ENCODE data around the gene ZNF599. TPM values are rescaled to one million over a fixed set of nuclear protein-coding genes. Genes with fewer than 3 reads are reported as not detected.

ZNF599 gene
- total and polyA plus RNA-seq, 2 of the 13 experiments (the other 11 are each of a cell fraction or from before 2014, with no cell fraction given): 5.8 to 7.3 TPM

DNA sequence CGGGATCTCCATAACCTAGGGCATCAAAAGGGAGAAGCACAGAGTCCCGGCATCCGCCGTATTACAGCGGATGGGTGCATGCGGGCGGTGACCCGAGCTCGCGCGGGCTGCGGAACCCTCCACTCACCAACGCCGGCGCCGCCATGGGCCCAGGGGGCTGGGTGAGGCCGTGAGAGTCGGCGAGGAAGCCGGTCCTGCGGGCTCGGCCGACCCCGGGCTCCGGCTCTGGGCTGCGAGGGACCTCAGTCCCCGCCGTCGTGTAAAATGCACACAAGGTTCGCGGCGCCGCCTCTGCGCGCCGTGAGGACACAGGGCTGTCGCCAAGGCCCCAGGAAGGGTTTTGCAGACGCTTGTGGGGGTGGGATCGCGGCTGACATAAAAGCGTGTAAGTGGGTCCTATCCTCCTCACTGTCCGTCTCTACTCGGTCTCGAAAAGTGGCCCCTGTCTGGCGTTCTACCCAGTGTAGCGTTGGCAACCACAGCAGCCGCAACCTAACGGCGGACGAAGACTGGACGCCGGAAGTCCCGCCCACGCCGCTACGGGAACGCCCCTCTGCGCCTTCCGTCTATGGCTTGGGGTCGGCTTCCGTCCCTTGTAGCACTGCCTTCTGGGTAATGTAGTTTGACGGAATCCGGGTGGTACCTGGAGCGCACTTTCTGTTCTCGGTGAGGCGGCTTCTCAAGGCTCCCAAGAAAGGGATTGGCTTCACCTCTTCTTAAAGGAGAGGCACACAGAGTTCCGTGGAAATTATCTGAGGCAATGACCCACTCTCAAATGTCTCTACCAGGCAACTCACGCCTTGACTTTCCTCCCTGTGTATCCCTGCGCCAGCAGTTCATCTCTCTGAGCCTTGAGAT, at the start of gene ZNF599 (continued):
- TF ChIP-seq, protein P1, sequence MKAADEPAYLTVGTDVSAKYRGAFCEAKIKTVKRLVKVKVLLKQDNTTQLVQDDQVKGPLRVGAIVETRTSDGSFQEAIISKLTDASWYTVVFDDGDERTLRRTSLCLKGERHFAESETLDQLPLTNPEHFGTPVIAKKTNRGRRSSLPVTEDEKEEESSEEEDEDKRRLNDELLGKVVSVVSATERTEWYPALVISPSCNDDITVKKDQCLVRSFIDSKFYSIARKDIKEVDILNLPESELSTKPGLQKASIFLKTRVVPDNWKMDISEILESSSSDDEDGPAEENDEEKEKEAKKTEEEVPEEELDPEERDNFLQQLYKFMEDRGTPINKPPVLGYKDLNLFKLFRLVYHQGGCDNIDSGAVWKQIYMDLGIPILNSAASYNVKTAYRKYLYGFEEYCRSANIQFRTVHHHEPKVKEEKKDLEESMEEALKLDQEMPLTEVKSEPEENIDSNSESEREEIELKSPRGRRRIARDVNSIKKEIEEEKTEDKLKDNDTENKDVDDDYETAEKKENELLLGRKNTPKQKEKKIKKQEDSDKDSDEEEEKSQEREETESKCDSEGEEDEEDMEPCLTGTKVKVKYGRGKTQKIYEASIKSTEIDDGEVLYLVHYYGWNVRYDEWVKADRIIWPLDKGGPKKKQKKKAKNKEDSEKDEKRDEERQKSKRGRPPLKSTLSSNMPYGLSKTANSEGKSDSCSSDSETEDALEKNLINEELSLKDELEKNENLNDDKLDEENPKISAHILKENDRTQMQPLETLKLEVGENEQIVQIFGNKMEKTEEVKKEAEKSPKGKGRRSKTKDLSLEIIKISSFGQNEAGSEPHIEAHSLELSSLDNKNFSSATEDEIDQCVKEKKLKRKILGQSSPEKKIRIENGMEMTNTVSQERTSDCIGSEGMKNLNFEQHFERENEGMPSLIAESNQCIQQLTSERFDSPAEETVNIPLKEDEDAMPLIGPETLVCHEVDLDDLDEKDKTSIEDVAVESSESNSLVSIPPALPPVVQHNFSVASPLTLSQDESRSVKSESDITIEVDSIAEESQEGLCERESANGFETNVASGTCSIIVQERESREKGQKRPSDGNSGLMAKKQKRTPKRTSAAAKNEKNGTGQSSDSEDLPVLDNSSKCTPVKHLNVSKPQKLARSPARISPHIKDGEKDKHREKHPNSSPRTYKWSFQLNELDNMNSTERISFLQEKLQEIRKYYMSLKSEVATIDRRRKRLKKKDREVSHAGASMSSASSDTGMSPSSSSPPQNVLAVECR (CRISPR knock-in tag; IDR thresholded peaks at IDR 0.05; ENCODE audit: borderline replicate concordance): peak; percentile 90
- TF ChIP-seq MATR3 (CRISPR knock-in tag; IDR thresholded peaks at IDR 0.05) (no peak), ZNF615 (CRISPR knock-in tag; IDR thresholded peaks at IDR 0.05; ENCODE audit: borderline replicate concordance) (no peak), ZNF746 (CRISPR knock-in tag; IDR thresholded peaks at IDR 0.05) (no peak), AGO1 (IDR thresholded peaks at IDR 0.05; ENCODE audit: low read depth, low read length, poor library complexity, severe bottlenecking) (peak; percentile 66), GABPA (IDR thresholded peaks at IDR 0.05; ENCODE audit: low read depth, low read length) (peak; percentile 97), GABPA (CRISPR knock-in tag; IDR thresholded peaks at IDR 0.05; ENCODE audit: low read depth) (peak; percentile 98), TP53 (CRISPR knock-in tag; conservative IDR thresholded peaks at IDR 0.05) (no peak), GATAD1 (CRISPR knock-in tag; IDR thresholded peaks at IDR 0.05) (peak; percentile 89), ZNF556 (CRISPR knock-in tag; IDR thresholded peaks at IDR 0.05; ENCODE audit: borderline replicate concordance) (0 out of 2 replicates have a peak, but pooled peaks have one; percentile 27), TBL1XR1 (IDR thresholded peaks at IDR 0.05; ENCODE audit: borderline replicate concordance, low read length, partially characterized antibody) (peak; percentile 20), ATF1 (CRISPR knock-in tag; IDR thresholded peaks at IDR 0.05) (peak; percentile 63; the same call in 1 of the 2 replicates), ZNF552 (CRISPR knock-in tag; IDR thresholded peaks at IDR 0.05; ENCODE audit: borderline replicate concordance) (no peak), ZC3H4 (CRISPR knock-in tag; IDR thresholded peaks at IDR 0.05; ENCODE audit: borderline replicate concordance) (no peak), ZNF737 (CRISPR knock-in tag; IDR thresholded peaks at IDR 0.05; ENCODE audit: borderline replicate concordance) (no peak), TSC22D2 (CRISPR knock-in tag; IDR thresholded peaks at IDR 0.05; ENCODE audit: borderline replicate concordance) (no peak)
- TF ChIP-seq, protein P2, sequence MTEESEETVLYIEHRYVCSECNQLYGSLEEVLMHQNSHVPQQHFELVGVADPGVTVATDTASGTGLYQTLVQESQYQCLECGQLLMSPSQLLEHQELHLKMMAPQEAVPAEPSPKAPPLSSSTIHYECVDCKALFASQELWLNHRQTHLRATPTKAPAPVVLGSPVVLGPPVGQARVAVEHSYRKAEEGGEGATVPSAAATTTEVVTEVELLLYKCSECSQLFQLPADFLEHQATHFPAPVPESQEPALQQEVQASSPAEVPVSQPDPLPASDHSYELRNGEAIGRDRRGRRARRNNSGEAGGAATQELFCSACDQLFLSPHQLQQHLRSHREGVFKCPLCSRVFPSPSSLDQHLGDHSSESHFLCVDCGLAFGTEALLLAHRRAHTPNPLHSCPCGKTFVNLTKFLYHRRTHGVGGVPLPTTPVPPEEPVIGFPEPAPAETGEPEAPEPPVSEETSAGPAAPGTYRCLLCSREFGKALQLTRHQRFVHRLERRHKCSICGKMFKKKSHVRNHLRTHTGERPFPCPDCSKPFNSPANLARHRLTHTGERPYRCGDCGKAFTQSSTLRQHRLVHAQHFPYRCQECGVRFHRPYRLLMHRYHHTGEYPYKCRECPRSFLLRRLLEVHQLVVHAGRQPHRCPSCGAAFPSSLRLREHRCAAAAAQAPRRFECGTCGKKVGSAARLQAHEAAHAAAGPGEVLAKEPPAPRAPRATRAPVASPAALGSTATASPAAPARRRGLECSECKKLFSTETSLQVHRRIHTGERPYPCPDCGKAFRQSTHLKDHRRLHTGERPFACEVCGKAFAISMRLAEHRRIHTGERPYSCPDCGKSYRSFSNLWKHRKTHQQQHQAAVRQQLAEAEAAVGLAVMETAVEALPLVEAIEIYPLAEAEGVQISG (CRISPR knock-in tag; IDR thresholded peaks at IDR 0.05): peak; percentile 93
- TF ChIP-seq, protein P3, sequence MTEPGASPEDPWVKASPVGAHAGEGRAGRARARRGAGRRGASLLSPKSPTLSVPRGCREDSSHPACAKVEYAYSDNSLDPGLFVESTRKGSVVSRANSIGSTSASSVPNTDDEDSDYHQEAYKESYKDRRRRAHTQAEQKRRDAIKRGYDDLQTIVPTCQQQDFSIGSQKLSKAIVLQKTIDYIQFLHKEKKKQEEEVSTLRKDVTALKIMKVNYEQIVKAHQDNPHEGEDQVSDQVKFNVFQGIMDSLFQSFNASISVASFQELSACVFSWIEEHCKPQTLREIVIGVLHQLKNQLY (CRISPR knock-in tag; IDR thresholded peaks at IDR 0.05): 0 out of 2 replicates have a peak, but pooled peaks have one; percentile 22
- TF ChIP-seq, protein P4, sequence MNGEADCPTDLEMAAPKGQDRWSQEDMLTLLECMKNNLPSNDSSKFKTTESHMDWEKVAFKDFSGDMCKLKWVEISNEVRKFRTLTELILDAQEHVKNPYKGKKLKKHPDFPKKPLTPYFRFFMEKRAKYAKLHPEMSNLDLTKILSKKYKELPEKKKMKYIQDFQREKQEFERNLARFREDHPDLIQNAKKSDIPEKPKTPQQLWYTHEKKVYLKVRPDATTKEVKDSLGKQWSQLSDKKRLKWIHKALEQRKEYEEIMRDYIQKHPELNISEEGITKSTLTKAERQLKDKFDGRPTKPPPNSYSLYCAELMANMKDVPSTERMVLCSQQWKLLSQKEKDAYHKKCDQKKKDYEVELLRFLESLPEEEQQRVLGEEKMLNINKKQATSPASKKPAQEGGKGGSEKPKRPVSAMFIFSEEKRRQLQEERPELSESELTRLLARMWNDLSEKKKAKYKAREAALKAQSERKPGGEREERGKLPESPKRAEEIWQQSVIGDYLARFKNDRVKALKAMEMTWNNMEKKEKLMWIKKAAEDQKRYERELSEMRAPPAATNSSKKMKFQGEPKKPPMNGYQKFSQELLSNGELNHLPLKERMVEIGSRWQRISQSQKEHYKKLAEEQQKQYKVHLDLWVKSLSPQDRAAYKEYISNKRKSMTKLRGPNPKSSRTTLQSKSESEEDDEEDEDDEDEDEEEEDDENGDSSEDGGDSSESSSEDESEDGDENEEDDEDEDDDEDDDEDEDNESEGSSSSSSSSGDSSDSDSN (CRISPR knock-in tag; IDR thresholded peaks at IDR 0.05): peak; percentile 52; the same call in 1 of the 2 replicates

Data from HepG2 (cell line).